ENCODE data around the gene CTIF. TPM values are rescaled to one million over a fixed set of nuclear protein-coding genes. Genes with fewer than 3 reads are reported as not detected.
A peak's percentile ranks its signal among the peaks of the same experiment; 100 is the strongest.

Gene CTIF
- total RNA-seq, 1 donor from 2014 or later = 67.9 TPM

DNA sequence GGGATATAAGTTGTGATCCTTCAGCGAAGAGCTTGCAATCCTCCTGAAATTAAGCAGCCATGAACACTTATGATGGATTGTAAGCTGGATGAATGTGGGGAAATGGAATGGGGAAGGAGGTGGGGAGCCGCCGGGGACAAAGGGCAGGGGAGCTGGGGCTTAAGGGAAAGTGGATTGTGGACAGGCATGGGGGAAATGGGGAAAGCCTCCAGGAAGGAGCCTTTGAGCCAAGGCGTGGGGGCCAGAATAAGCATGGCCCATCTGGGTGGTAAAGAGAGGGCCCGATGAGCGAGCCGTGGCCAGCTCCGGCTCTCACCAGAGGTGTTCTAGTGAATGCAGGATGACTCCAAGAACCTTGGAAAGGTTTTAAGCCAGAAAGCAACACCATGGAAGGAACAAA lies 288.0 kb downstream of the CTIF start:
- peaks cover 18% of the 10 kb centered on the region for H3K36me3 Mint-ChIP-seq
- peaks cover 74% of the 10 kb centered on the region for H3K4me1 Mint-ChIP-seq
- TF ChIP-seq, protein P1, sequence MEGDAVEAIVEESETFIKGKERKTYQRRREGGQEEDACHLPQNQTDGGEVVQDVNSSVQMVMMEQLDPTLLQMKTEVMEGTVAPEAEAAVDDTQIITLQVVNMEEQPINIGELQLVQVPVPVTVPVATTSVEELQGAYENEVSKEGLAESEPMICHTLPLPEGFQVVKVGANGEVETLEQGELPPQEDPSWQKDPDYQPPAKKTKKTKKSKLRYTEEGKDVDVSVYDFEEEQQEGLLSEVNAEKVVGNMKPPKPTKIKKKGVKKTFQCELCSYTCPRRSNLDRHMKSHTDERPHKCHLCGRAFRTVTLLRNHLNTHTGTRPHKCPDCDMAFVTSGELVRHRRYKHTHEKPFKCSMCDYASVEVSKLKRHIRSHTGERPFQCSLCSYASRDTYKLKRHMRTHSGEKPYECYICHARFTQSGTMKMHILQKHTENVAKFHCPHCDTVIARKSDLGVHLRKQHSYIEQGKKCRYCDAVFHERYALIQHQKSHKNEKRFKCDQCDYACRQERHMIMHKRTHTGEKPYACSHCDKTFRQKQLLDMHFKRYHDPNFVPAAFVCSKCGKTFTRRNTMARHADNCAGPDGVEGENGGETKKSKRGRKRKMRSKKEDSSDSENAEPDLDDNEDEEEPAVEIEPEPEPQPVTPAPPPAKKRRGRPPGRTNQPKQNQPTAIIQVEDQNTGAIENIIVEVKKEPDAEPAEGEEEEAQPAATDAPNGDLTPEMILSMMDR (IDR thresholded peaks at IDR 0.05; ENCODE audit: unreplicated experiment) = no peak
- peak in 1 of 2 experiments; percentile 36 for DNase-seq (ENCODE audit: low spot score in 2 of 2, unreplicated experiment in 2 of 2)
- no peaks in the 10 kb centered on the region for H3K27me3 Mint-ChIP-seq (ENCODE audit: low read depth)
- peak overlapping the region; percentile 72 for H3K4me3 Mint-ChIP-seq
- peaks cover 4% of the 10 kb centered on the region for H3K9me3 Mint-ChIP-seq
- H3K27ac Mint-ChIP-seq = peak overlapping the region; percentile 99

DNA sequence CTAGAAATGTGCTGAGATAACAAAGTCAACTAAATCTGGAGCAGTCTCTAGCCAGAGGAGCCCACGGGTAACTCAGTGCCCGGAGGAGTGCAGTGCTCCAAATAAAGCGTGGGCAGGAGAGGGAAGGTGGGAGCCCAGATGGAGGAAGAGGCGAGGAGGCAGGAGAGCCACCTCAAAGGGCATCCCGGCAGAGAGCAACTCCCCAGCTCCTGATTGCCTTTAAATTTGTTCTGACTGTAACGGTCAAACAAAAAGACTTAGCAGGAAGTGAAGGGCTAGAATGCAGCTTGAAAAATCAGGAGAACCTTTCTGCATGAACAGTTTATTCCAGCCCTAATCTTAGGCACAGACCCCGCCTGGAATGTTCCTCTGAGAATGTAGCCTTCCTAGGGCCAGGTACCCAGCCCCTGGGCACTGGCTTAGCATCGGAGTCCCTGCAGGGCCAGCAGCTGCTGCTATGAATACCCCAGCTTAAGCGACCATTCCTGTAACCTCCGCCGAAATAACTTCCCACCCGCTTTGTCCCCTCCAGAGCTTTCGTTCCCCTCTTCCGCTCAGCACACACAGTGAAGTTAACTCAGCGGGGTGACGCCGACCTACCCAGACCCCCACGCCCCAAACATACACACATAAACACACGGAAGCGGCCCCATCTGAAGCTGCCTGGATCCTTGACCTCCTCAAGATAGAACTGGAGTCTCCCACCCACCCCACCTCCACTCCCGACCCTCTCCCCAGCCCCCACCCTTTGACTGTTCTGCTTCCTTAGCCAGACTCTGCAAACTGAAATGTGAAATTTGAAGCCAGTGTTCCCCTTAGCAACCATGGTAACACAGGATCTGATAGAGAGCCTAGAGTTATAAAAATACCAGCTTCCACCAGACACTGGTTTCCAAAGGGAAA lies 288.7 kb downstream of the CTIF start:
- Mint-ChIP-seq H3K27me3 (ENCODE audit: low read depth) (no peaks in the 10 kb centered on the region), H3K36me3 (peaks cover 16% of the 10 kb centered on the region), H3K27ac (peak overlapping the region; percentile 99), H3K9me3 (peaks cover 3% of the 10 kb centered on the region), H3K4me3 (peak overlapping the region; percentile 72), H3K4me1 (peaks cover 79% of the 10 kb centered on the region)
- DNase-seq (ENCODE audit: low spot score in 2 of 2, unreplicated experiment in 2 of 2) = peak in 1 of 2 experiments; percentile 56
- TF ChIP-seq, protein P1 (IDR thresholded peaks at IDR 0.05; ENCODE audit: unreplicated experiment) = no peak

DNA sequence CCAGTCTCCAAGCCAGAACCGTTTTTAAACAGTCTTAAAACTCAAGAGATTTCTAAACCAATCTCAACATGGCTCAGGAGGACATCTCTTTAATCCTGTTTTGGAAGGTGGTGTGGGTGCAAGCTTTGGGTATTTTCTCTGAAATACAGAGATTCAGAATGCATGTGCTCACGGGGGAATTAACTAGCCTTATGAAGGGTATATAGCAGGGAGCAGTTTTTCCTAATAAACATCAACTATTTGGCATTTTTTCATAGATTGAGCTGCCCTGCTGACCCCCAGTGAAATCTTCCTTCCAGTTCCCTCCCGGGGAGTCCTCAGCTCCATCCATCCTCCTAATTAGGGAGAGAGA lies 289.3 kb downstream of the CTIF start:
- H3K27ac Mint-ChIP-seq = peak overlapping the region; percentile 99
- no peaks in the 10 kb centered on the region for H3K27me3 Mint-ChIP-seq (ENCODE audit: low read depth)
- peak overlapping the region; percentile 72 for H3K4me3 Mint-ChIP-seq
- H3K4me1 Mint-ChIP-seq = peaks cover 85% of the 10 kb centered on the region
- TF ChIP-seq, protein P1 (IDR thresholded peaks at IDR 0.05; ENCODE audit: unreplicated experiment) = no peak
- no peaks in the 10 kb centered on the region for H3K9me3 Mint-ChIP-seq
- peaks cover 11% of the 10 kb centered on the region for H3K36me3 Mint-ChIP-seq
- peak in 1 of 2 experiments; percentile 38 for DNase-seq (ENCODE audit: low spot score in 2 of 2, unreplicated experiment in 2 of 2)

DNA sequence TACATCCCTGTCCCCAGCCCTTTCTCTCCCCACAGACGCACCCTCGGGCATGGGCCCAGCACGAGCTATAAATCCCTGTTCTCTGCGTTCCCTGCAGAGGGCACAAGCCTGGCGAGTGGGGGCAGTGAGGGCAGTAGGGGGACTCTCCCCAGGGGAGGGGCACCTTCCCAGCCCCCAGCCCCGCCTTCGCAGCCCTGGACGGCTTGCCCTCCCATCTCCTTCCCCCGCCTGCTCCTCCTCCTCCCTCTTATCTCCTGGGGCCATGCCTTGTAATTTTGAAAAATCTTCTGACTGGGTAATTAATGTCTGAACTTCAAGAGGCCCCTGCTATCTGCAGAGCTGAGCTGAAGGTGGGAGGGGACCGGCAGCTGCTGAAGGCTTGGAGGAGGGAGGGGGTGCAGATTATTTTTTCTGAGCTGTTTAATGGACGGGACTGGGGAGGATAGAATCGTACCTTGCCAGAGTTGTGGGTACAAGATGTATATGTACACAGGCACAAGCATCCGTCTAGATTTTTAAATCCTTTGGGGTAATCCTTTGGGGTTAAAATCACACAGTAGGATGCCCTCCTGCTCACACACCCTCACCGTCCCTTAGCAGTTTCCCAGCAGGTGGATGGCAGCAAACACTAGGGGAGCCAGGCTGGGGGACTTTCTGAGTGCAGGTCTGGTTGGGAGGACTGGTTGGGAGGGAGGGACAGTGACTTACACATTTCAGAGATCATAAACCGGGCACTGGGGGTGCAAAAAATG lies 290.0 kb downstream of the CTIF start:
- peak overlapping the region; percentile 72 for H3K4me3 Mint-ChIP-seq

DNA sequence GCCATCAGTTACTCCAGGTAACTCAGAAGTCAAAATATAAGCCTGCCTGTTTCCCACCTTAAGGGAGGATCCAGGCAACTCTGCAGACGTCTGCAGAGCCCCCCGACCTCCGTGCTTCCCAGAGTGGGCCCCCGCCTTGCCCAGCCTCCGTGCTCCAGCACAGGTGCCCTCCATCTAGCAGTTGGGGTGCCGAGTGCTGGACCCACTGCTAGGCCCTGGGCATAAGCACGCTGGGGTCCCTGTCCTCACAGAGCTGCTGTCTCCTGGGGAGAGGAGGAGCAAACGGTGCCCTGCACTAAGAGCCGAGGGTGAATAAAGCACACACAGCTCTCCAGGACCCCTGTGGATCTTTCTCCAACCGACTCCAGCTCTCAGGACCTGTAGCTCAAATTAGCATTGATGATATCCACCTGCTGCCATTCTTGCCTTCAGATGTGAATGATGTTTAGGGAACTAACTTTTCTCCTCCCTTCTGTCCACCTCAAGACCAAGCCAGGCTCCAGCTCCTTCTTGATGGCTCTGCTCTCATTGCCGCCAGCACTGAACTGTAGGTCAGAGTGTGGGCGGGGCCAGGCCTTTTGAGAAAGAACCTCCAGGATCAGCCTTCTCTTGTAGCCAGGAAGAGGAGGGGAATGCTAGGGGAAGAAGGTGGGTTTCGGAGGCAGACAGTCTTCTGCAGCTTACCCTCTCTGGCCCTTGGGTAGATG lies 290.8 kb downstream of the CTIF start:
- Mint-ChIP-seq H3K36me3 (no peaks in the 10 kb centered on the region), H3K27ac (peak overlapping the region; percentile 99), H3K9me3 (no peaks in the 10 kb centered on the region), H3K4me3 (peak overlapping the region; percentile 24), H3K4me1 (peaks cover 95% of the 10 kb centered on the region), H3K27me3 (ENCODE audit: low read depth) (no peaks in the 10 kb centered on the region)
- TF ChIP-seq, protein P1 (IDR thresholded peaks at IDR 0.05; ENCODE audit: unreplicated experiment) = no peak
- peak in 1 of 2 experiments; percentile 39 for DNase-seq (ENCODE audit: low spot score in 2 of 2, unreplicated experiment in 2 of 2)

More for the DNA sequence above, 290.0 kb downstream of the CTIF start:
- no peaks in the 10 kb centered on the region for H3K9me3 Mint-ChIP-seq
- H3K27me3 Mint-ChIP-seq (ENCODE audit: low read depth) = no peaks in the 10 kb centered on the region
- H3K27ac Mint-ChIP-seq = peak overlapping the region; percentile 99
- peak in 1 of 2 experiments; percentile 63 for DNase-seq (ENCODE audit: low spot score in 2 of 2, unreplicated experiment in 2 of 2)
- peaks cover 4% of the 10 kb centered on the region for H3K36me3 Mint-ChIP-seq
- H3K4me1 Mint-ChIP-seq = peaks cover 92% of the 10 kb centered on the region
- TF ChIP-seq, protein P1 (IDR thresholded peaks at IDR 0.05; ENCODE audit: unreplicated experiment) = no peak

Measured in mesothelial cell of epicardium (in vitro differentiated cells).